ENCODE results near the gene ERFE. TPM values are rescaled to one million over a fixed set of nuclear protein-coding genes. Genes with fewer than 3 reads are reported as not detected.

The ERFE gene
- total and polyA plus RNA-seq, 2 of the 13 experiments (the other 11 are each of a cell fraction or from before 2014, with no cell fraction given): 0.09 TPM; not detected in 1

DNA sequence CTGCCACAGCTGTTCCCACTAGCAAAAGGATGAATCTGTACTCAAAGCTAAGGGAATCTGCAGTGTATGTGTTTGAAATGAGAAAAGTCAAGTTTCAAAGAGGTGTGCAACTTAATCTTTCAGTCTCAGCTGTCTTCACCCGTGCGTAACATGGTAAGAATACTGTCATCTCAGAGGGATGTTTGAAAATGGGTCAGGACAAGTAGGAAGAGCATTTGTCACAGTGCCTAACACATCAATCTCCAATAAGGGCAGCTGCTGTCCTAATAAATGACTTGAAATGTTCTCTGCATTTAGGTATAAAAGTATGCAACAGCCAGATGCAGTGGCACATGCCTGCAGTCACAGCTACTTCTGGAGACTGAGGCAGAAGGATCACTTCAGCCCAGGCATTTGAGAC, 31.7 kb downstream of the ERFE start:
- FAIRE-seq (no peak), DNase-seq (ENCODE audit: low spot score) (no peak), ATAC-seq (no peak)
- ChIA-PET CTCF (ENCODE audit: low intra/inter-chr PET ratio, low total read pairs) (no interaction called here), POLR2A (no interaction called here)
- TF ChIP-seq ZFP91 (CRISPR knock-in tag; IDR thresholded peaks at IDR 0.05; ENCODE audit: borderline replicate concordance): no peak
- TF ChIP-seq ETV5 (CRISPR knock-in tag; IDR thresholded peaks at IDR 0.05; ENCODE audit: borderline replicate concordance): no peak
- no peak for TF ChIP-seq HCFC1 (IDR thresholded peaks at IDR 0.05; ENCODE audit: low read depth, low read length)
- no peak for TF ChIP-seq ZFYVE20 (CRISPR knock-in tag; IDR thresholded peaks at IDR 0.05; ENCODE audit: borderline replicate concordance, low read depth)
- TF ChIP-seq MXD3 (CRISPR knock-in tag; IDR thresholded peaks at IDR 0.05): no peak
- TF ChIP-seq CC2D1A (CRISPR knock-in tag; IDR thresholded peaks at IDR 0.05): no peak
- no peak for TF ChIP-seq SIN3A (IDR thresholded peaks at IDR 0.05; ENCODE audit: borderline replicate concordance, low read depth, low read length)
- TF ChIP-seq ZNF557 (CRISPR knock-in tag; IDR thresholded peaks at IDR 0.05): no peak
- TF ChIP-seq, protein P1, sequence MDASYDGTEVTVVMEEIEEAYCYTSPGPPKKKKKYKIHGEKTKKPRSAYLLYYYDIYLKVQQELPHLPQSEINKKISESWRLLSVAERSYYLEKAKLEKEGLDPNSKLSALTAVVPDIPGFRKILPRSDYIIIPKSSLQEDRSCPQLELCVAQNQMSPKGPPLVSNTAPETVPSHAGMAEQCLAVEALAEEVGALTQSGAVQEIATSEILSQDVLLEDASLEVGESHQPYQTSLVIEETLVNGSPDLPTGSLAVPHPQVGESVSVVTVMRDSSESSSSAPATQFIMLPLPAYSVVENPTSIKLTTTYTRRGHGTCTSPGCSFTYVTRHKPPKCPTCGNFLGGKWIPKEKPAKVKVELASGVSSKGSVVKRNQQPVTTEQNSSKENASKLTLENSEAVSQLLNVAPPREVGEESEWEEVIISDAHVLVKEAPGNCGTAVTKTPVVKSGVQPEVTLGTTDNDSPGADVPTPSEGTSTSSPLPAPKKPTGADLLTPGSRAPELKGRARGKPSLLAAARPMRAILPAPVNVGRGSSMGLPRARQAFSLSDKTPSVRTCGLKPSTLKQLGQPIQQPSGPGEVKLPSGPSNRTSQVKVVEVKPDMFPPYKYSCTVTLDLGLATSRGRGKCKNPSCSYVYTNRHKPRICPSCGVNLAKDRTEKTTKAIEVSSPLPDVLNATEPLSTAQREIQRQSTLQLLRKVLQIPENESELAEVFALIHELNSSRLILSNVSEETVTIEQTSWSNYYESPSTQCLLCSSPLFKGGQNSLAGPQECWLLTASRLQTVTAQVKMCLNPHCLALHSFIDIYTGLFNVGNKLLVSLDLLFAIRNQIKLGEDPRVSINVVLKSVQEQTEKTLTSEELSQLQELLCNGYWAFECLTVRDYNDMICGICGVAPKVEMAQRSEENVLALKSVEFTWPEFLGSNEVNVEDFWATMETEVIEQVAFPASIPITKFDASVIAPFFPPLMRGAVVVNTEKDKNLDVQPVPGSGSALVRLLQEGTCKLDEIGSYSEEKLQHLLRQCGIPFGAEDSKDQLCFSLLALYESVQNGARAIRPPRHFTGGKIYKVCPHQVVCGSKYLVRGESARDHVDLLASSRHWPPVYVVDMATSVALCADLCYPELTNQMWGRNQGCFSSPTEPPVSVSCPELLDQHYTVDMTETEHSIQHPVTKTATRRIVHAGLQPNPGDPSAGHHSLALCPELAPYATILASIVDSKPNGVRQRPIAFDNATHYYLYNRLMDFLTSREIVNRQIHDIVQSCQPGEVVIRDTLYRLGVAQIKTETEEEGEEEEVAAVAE (CRISPR knock-in tag; IDR thresholded peaks at IDR 0.05; ENCODE audit: borderline replicate concordance): no peak
- no peak for TF ChIP-seq TBP (CRISPR knock-in tag; IDR thresholded peaks at IDR 0.05)
- TF ChIP-seq, protein P2, sequence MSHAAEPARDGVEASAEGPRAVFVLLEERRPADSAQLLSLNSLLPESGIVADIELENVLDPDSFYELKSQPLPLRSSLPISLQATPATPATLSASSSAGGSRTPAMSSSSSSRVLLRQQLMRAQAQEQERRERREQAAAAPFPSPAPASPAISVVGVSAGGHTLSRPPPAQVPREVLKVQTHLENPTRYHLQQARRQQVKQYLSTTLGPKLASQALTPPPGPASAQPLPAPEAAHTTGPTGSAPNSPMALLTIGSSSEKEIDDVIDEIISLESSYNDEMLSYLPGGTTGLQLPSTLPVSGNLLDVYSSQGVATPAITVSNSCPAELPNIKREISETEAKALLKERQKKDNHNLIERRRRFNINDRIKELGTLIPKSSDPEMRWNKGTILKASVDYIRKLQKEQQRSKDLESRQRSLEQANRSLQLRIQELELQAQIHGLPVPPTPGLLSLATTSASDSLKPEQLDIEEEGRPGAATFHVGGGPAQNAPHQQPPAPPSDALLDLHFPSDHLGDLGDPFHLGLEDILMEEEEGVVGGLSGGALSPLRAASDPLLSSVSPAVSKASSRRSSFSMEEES (CRISPR knock-in tag; IDR thresholded peaks at IDR 0.05): no peak
- TF ChIP-seq MAFG (CRISPR knock-in tag; IDR thresholded peaks at IDR 0.05): no peak
- TF ChIP-seq ZNF775 (CRISPR knock-in tag; IDR thresholded peaks at IDR 0.05; ENCODE audit: borderline replicate concordance): no peak
- no peak overlapping the region for H3K4me3 ChIP-seq (replicated peaks in 1 of 3; ENCODE audit: insufficient read depth in 1 of 3, low read depth in 2 of 3, low read length in 3 of 3)
- H3K79me2 ChIP-seq (ENCODE audit: insufficient read depth, low read length): peaks cover 5% of the 10 kb centered on the region
- H3K4me2 ChIP-seq (ENCODE audit: low read depth, low read length): no peak overlapping the region
- no peaks in the 10 kb centered on the region for H4K20me1 ChIP-seq (ENCODE audit: insufficient read depth, low read length)
- intact Hi-C loops (cut with micrococcal nuclease; ENCODE audit: unreplicated experiment): no loop called here
- no peaks in the 10 kb centered on the region for H3K4me1 ChIP-seq (ENCODE audit: insufficient read depth, low read length)
- no TSS peak for BruUV-seq (replicated peaks)
- no peaks in the 10 kb centered on the region for H3K9me3 ChIP-seq (ENCODE audit: low read length)
- no peak overlapping the region for H3K9ac ChIP-seq (ENCODE audit: insufficient read depth, low read depth, low read length)
- H3K36me3 ChIP-seq (replicated peaks in 1 of 2; ENCODE audit: control insufficient read depth in 1 of 2, insufficient read depth in 2 of 2, low read length in 2 of 2): peaks cover 26 to 78% of the 10 kb centered on the region in 2 experiments
- in situ Hi-C loops (cut with HindIII; ENCODE audit: extremely low pct_ligation_motif_present, low pct_unique_long_range_greater_than_20kb): no loop called here
- H2AFZ ChIP-seq (ENCODE audit: low read length): no peak overlapping the region
- H3K27me3 ChIP-seq (ENCODE audit: control insufficient read depth in 1 of 2, insufficient read depth in 2 of 2, low read length in 2 of 2): no peaks in the 10 kb centered on the region
- H3K27ac ChIP-seq (ENCODE audit: extremely low read length, insufficient read depth, low read length): no peak overlapping the region
- 100% methylated on average over 2 of the region's 2 CpGs for WGBS (ENCODE audit: low lambda C conversion rate)

All from HepG2 (cell line).